Measurements from ENCODE around the gene AXL.

The AXL gene

DNA sequence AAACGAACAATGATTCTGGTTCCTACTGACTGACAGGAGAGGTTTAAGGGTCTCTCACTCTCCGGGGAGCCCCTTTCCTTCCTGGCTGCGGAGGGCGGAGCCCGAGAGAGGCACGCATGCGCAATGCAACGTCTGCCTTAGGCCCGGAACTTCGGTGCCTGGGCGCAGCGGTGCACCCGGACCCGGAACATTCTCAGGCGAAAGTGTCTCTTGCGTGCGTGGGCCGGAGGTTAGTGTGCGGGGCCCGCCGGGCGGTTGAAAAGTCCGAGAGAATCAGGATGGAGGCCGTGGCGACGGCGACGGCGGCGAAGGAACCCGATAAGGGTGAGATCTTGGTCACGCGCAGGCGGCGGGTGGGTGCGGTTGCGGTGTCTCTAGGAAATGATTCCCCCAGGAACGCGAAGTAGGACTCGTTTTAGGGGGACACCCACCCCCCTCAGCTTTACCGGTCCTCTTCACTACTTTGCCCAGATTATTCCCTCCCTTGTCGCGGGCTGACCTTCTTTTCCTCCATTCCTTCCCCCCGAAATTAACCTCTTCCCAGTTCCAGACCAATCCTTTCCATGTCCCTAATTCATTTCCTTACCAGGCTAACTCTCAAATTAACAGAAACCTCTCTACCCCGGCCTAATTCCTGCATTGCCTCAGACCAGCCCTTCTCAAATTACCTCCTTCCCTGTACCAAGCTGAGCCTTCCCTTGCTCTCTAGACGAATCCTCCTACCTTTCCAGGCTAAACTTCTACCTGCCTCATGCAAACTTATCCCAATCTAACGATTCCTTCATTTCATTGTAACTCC, 91.2 kb downstream of the AXL start, which contains the start of gene CCDC97:
CCDC97 (plus strand) TSS at position 140 of the 799 bp plus-strand sequence; CDS start at position 279, 139 bp downstream.
- DNase-seq: peak; percentile 82 to 85

DNA sequence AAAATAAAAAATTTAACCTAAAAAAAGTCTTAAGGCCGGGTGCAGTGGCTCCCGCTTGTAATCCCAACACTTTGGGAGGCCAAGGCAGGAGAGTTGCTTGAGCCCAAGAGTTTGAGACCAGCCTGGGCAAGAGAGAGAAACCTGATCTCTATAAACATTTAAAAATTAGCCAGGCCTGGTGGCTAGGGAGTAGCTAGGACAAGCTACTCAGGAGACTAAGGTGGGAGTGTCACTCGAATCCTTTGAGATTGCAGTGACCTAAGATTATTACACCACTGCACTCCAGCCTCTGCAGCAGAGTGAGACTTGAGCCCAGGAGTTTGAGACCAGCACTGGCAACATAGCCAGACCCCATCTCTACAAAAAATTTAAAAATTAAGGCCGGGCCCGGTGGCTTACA, 92.0 kb downstream of the AXL start:
- DNase-seq: no peak
